Epithelial cell of esophagus (primary cell): ENCODE data around the gene GHR.

ENCODE experiments used
- DNase-seq: peaks from one replicate; pipeline ENCODE4 v3.0.0; 2010; ENCODE audit warnings: low read depth
- H3K4me3 ChIP-seq: 2 replicates; pipeline ENCODE4 v1.5.1; 2011; ENCODE audit warnings: mild to moderate bottlenecking, low read length, control low read depth
- TF ChIP-seq, protein P1 (sequence below): IDR thresholded peaks from 2 replicates; pipeline ENCODE4 v1.5.1; 2011; ENCODE audit warnings: low read depth, mild to moderate bottlenecking, low read length, control low read depth, inconsistent platforms; ENCODE audit not compliant: insufficient read depth; ENCODE audit errors: missing control alignments

The GHR gene

DNA sequence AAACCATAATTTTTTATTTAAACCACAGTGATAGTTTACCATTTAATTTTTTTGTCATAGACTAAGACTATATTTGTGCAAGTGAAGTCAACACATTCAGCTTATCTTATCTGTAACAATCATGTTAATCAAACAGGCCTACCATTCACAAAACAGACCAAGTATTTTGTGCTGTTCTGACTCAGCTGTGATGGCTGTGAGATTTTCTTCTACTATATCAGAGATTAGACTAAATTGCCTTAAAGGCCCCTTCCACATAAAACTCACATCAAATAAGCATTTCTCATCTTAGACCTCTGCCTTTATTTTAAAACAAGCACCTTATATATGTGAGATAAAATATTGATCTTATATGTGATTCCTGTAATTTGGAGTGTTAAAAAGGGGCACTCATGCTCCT lies 346.8 kb downstream of the GHR start:
- H3K4me3 ChIP-seq: no peak overlapping the region
- TF ChIP-seq, protein P1, sequence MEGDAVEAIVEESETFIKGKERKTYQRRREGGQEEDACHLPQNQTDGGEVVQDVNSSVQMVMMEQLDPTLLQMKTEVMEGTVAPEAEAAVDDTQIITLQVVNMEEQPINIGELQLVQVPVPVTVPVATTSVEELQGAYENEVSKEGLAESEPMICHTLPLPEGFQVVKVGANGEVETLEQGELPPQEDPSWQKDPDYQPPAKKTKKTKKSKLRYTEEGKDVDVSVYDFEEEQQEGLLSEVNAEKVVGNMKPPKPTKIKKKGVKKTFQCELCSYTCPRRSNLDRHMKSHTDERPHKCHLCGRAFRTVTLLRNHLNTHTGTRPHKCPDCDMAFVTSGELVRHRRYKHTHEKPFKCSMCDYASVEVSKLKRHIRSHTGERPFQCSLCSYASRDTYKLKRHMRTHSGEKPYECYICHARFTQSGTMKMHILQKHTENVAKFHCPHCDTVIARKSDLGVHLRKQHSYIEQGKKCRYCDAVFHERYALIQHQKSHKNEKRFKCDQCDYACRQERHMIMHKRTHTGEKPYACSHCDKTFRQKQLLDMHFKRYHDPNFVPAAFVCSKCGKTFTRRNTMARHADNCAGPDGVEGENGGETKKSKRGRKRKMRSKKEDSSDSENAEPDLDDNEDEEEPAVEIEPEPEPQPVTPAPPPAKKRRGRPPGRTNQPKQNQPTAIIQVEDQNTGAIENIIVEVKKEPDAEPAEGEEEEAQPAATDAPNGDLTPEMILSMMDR: no peak
- no peak for DNase-seq
